HG03521 (cell line): ENCODE data around the gene RTTN.
"Not testable (repeated sequence)": the region's sequence is repeated elsewhere in the genome, so short reads cannot be mapped to it uniquely, and the experiment has no call there.

Experiments used
- ATAC-seq: cut with Tn5 transposase; IDR thresholded peaks from one replicate; pipeline ENCODE4 v1.9.1; 2021; ENCODE audit warnings: mild to moderate bottlenecking, moderate library complexity; ENCODE audit not compliant: unreplicated experiment

Gene RTTN

GRCh38 chr18:70154591-70155194, 50.8 kb downstream of the RTTN start:
- ATAC-seq = no peak

DNA sequence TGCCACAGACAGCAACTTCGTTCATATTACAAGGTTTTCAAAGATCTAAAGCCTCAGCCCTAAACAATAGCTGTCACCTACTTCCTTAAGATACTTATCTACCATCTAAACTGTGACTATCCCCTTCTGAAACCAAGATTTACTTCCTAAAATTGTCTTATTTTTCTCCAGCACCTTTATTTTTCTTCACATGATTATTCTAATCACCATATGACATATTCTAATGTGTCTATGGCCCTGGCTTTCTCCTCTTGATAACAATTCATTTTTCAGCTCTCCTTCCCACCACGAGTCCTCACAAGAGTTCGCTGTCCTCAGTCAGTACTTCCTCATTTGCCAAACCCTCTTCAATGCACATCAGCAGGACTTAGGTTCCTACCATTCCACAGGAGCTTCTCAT, 53.9 kb downstream of the RTTN start:
- ATAC-seq = no peak

GRCh38 chr18:70149616-70150301, 55.7 kb downstream of the RTTN start:
- ATAC-seq = no peak

DNA sequence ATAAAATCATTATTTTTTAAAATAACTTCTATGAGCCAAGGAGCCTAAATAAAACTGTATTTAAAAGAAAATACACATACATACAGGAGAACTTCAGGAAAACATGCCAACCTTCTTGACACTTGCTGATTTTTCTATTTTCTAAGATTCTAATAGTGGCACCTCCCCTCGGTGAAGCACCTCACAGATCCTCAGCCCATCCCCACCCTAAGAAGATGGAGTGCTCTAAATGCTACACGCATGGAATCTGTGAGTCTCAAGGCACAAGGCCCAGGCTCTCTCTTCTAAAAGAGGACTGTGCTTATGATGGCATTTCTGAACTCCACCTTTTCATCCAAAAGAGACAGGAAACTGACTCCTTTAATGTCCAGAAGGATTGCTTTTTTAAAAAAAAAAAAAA, 56.3 kb downstream of the RTTN start:
- ATAC-seq = no peak

- ATAC-seq = no peak
Observed at GRCh38 chr18:70148039-70148938, 57.2 kb downstream of the RTTN start.

- no peak for ATAC-seq
Observed at GRCh38 chr18:70146174-70146573, 59.3 kb downstream of the RTTN start.

DNA sequence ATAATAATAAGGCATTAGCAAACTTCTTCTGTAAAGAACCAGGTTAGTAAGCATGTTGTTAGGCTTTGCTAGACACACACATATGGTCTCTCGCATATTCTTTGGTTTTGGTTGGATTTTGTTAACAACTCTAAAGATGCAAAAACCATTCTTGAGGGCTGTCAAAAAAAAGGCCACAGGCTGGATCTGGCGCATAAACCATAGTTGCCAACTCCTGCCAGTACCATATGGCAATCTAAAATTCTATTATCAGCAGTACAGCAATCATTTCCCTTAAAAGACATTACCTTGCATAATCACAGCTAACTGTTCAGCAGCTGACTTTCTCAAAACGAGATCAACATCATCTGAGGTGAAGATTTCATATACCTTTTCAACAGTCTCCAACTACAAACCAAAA, 63.5 kb downstream of the RTTN start:
- no peak for ATAC-seq

DNA sequence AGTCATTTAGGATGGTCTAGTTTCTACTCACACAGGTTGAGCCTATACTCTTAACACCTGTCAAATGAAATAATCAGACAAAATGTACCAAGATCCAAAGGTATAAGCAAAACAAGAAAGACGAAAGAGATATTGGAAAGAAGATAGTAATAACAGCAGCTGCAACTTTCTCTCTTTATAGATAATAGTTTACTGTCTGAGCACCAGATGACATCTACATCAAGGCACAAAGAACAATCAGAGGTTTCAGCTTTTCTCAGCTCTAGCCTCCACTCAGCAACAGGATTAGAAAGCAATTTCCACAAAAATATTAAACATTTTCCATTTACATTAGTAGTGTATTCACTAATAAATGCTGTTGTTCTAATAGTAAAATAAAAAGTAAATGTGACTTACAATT, 66.3 kb downstream of the RTTN start:
- no peak for ATAC-seq

DNA sequence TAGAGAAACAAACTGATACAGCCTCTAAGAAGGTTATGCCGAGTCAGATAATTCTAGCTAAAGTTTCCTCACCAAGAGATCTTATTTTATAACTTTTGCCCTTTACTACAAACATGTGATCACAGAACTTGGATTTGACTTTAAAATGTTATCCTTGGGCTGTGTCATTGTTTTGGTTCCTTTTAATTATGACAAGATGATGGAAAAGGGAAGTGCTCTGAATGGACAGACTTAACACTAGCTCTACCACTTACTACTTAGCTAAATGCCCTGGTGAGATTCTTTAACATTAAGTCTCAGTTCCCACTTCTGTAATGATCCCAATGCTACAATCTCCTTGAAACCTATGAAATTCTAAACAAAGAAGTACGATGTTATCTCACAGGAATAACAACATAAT, 69.9 kb downstream of the RTTN start:
- no peak for ATAC-seq

DNA sequence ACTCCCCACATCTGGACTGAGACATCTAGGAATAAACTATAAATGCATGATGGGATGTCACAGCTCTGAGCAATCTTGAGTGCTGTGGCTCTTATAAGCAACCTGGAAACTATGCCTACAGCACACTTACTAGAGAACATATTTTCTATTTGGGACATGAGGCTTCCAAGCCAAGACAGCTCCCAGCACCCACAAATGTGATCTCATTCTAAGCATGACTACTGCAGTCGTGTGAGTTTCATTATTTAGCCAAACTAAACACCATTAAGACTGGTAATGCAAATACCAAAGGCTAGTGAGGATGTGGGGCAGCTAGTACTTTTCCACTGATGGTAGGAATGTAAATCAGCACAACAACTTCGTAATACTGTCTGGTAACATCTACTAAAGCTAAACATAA, 72.5 kb downstream of the RTTN start:
- ATAC-seq = no peak

DNA sequence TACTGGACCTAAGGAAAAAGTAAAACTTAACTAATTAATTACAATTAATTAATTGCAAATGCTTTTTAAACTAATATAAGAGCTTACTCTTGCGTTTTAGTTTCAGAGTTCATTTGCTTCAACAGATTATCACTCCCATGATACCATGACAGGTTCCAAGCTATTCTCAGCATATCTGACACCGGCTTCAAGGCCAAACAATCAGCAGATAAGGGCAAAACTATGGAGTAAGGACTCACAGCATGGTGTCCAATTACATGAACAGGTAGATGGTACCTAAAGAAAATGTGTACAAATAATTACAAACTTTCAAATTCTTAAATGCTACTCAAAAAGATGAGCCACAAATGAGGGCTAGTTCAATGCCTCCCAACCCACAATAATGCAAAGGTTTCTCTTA, 77.2 kb downstream of the RTTN start:
- ATAC-seq = no peak

- no peak for ATAC-seq
Observed at GRCh38 chr18:70127359-70127758, 78.1 kb downstream of the RTTN start.

- no peak for ATAC-seq
Observed at GRCh38 chr18:70126832-70127231, 78.7 kb downstream of the RTTN start.

GRCh38 chr18:70124139-70124538, 81.3 kb downstream of the RTTN start:
- no peak for ATAC-seq

DNA sequence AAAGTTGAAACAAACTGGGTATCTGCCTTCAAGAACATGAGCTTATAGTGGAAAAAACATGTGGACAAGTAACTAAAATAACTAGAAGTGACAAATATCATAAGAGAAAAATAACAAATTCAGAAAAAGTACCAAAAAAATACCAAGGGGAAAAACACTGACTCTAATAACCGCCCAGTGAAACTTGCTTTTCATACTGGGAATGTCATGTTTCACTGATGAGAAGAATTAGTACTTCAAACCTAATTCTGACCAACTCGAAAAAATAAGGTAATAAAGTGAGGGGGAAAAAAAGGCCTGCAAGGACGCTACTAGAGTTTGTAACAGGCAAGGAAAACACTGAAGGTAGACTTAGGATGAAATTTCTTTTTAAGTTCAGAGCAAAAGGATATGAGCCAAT, 83.6 kb downstream of the RTTN start:
- no peak for ATAC-seq

GRCh38 chr18:70116949-70117348, 88.5 kb downstream of the RTTN start:
- ATAC-seq = no peak

DNA sequence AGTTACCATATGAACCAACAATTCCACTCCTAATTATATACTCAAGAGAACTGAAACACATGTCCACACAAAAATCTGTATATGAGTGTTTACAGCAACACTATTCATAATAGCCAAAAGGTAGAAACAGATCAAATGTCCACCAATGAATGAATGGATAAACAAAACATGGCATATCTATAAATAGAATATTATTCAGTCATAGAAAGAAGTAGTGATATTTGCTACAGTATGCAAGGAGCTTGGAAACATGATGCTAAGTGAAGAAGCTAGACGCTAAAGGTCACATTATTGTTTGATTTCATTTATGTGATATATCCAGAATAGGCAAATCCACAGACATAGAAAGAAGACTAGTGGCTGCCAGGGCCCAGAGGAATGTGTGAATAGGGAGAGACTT, 92.0 kb downstream of the RTTN start:
- no peak for ATAC-seq

- ATAC-seq = no peak
Observed at GRCh38 chr18:70110678-70111077, 94.8 kb downstream of the RTTN start.

GRCh38 chr18:70107091-70107490, 98.4 kb downstream of the RTTN start:
- ATAC-seq = no peak

GRCh38 chr18:70102854-70103253, 102.6 kb downstream of the RTTN start:
- not testable (repeated sequence) for ATAC-seq

- no peak for ATAC-seq
Observed at GRCh38 chr18:70089858-70090257, 115.6 kb downstream of the RTTN start.

- ATAC-seq = no peak
Observed at GRCh38 chr18:70086085-70086484, 119.4 kb downstream of the RTTN start.
